Left kidney (tissue), 2 donors: ENCODE results near the gene VWCE. TPM values are rescaled to one million over a fixed set of nuclear protein-coding genes. Genes with fewer than 3 reads are reported as not detected.

ENCODE experiments used
- DNase-seq: peaks from one replicate; pipeline ENCODE4 v3.0.0-alpha.2; 2013
- polyA plus RNA-seq: library from polyadenylated mRNA; unstranded; fragments of 120-200 nt; gene quantifications from one replicate; pipeline ENCODE4 v1.2.1, GENCODE V29; 2013; ENCODE audit not compliant: insufficient read length

The VWCE gene
- polyA plus RNA-seq, 1 donor = 4.7 TPM

DNA sequence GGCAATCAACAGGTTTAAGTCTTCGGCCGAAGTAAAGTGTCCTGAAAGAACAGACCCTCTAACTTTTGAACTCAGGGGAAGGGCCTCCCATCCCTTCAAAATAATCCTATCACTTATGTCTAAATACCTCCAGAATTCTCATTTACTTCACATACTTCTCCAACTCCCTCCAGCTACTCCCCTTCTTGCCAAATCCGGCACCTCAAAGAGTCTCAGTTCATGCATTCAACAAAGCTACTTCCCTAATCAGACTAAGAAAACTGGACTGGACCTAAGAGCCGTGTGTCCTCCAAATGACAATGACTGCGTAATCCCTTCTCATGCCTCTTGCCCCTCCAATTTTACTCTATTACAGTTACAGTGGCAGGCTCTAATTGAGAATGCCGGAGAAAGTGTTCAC, 36.5 kb upstream of the VWCE start:
- no peak for DNase-seq

DNA sequence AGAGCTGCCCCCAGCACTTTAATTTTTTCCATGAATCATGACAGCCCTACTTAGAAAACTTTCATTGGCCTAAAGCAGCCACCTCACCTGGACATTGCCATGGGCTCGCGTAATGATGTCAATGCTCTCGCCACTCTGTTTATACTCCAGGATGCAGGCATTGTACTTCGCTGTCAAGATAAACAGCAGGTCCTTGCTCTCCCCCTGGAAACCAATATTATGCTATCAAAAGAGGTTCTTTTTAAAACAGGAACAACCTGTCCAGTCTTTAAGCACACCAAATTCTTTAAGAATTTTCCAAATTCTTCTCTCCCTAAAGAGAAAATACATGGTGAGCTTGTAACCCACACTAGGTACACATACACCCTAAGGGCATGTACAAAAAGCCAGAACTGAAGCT, 34.8 kb upstream of the VWCE start:
- DNase-seq = no peak

DNA sequence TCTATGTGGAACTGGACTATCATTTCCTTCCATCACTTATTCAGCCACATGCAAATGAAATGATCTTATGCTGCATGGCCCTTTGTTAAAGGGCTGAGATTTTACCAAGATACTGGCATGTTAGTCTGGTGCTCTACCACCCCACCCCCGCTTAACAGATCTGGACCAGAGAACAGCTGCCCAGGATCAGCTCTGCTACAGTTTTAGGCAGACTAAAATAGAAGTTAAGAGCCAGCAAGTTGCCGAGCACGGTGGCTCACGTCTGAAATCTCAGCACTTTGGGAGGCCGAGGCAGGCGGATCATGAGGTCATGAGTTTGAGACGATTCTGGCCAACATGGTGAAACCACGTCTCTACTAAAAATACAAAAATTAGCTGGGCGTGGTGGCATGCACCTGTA, 33.2 kb upstream of the VWCE start:
- no peak for DNase-seq

DNA sequence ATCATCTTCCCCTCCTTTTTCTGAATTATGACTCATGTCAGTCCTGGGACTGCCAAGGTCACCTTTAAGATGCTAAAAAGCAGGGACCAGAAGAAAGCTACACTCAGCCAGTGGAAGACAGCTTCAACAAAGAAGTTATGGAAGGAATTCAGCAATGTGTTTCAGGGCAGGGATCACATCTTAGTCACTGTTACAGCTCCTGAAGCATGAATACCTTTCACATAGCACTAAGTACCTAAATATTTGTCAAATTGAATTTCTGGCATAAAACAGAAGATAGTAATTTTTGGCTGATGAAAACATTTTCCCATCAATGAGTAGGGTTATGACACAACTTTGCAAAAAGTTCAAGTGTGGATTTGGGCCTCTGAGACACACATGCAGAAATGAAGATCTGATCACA, 32.6 kb upstream of the VWCE start:
- DNase-seq = no peak

DNA sequence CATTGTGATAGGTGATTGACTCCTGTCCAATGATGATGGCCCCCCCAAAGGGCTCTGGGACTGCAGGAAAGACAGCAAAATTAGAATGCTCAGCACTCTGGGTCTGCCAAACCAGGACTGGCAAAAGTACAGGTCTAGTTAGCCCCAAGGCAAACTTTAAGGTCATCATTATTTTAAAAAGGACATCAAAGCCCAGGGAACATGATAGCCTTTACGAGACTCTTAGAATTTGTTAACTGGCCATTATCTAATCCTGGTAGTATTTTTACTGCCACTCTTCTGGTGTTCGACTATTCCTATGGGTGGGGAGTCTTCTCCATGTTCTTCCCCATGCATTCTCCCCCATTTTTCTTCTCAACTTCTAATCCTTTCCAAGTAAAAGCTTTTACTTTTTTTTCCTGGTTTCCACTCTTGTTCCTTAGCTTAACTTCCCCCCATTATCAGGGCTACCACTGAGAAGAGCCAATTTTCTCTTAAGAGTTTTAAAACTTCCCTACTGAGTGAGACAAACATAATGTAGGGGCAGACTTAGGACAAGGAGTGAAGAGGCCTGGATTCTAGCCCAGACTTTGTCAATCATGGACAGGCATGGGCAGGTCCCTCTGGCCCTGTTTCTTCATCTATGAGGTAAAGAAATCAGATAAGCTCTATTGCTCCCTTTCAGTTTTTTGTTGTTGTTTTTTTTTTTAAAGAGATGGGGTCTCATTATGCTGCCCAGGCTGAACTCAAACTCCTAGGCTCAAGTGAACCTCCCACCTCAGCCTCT, 30.7 kb upstream of the VWCE start:
- no peak for DNase-seq

DNA sequence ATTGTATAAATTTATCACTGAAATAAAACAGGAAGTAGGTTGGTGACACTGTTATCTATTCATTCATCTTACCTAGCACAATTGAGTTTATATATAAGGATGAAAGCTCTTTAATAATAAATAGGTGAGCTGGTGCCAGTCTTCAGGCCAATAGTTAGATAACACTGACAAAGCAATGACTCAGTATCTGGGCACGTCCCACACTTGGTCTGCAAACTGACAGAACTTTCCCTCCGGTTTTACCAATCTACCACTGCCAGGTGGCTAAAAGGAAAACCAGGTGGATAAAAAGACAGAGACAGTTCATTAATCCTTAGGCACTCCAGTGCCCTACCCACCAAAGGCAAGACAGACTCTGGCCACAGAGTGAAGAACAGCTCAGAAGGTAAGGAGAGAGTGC, 20.1 kb upstream of the VWCE start:
- DNase-seq = no peak

DNA sequence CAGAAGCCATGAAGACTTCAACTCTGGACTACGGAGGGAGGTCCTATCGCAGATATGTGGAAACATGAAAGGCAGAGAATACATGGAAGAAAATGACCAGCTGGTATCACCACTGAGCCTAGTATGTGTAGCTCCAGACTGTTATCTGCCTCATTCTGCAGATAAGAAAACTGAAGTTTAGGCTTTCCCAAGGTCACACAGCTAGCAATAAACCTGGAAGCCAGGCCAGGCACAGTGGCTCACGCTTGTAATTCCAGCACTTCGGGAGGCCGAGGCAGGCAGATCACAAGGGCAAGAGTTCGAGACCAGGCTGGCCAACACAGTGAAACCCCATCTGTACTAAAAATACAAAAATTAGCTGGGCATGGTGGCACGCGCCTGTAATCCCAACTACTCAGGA, 15.6 kb upstream of the VWCE start:
- DNase-seq = no peak

DNA sequence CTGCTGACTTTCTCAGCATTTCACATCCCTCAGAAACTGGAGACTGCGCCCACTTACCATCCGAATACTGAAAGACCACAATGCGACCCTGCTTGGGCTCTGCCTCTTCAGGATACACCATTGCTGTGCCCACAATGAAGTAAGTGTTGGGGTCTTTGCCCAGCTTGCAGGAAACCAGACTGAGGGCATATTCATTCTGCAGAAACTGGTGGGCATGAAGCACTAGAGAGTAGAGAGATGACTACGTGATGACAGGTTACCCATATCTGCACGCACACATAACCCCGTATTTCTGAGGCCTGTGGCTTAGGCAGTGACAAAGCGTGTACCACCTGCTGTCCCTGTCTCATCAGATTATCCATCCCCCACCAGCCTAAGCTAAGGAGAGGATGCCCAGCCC, 14.6 kb upstream of the VWCE start:
- DNase-seq = no peak

DNA sequence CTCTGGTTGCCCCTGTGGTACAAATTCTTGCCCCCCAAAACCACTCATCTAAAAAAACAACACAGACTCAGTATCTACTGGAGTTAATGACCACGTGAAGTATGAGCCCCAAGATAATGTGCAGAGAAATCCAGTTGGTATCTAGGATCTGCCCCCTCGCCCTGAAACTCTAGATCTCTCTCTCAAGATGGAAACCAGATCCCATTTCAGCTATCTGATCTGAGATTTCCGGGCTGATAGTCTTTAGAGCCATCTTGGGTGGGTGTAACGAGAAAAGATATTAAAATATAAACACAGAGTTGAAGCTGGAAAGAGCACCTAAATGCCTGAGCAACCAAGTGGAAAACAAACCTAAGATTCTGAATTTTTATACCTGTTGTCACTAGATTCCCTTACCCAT, 14.0 kb upstream of the VWCE start:
- no peak for DNase-seq

DNA sequence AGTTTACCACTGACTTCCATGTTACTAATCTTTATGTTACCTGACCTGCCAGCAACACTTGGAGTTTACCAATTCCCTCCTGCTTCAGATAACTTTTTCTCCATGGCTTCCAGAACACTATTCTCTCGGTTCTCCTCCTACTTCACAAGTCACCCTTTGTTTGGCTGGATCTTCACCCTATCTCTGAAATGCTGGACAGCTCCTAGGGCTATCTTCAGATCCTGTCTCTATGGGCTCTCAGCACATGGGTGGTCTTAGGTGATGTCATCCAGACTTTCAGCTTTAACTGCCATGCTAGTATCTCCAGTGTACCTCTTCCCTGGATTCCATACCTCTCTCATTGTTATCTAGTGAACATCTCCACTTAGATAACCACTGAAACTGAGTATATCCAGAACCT, 12.2 kb upstream of the VWCE start:
- DNase-seq = no peak

DNA sequence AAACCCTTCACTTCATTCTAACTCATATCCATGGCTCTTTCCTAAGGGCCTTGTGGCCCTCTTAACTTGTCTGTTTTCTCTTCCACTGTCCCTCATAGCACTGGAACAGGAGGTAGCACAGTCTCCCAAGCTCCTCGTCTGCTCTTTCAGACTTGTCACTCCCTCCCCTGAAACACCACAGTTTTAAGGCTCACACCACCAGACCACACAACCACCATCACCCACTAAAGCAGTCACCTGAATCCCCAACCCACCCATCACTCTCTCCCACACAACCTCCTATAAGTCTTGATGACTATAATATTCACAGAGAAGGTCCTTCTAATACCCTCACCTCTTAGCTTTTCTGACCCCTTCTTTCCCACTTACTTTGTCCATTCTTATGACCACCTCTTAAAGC, 11.1 kb upstream of the VWCE start:
- DNase-seq = no peak

DNA sequence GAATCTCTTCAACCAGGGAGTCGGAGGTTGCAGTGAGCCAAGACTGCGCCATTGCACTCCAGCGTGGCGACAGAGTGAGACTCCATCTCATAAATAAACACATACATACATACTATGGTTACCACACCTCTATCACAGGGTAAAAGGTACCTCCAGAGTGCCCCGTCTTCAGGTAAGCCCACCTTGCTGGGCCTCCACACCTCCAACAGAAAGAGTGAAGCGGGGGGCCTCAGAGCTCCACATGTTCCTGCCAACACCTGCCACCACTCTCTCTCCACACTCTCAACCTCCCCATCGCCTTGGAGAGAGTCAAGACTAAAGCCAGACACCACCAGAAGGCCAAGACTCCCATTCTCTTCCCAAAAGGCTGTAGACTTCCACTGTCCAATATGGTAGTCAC, 10.3 kb upstream of the VWCE start:
- no peak for DNase-seq

DNA sequence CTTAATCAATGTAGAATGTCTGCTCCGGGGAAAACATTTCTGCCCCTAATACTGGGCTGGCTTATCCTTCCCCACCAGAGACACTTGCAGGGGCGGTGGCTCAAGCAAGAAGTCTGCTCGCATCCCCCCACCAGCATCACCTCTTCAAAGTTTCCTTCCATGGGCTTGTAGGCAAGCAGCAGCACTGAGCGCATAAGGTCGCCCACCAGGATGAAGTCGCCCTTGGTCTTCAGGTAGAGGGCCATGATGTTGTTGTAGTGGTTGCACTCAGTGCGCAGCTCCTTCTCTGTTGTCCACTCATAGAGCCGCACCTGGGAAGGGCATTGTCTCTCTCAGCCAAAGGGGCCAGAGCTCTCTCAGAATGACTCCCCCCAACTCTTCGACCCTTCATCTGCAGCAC, 8.6 kb upstream of the VWCE start:
- DNase-seq = no peak

DNA sequence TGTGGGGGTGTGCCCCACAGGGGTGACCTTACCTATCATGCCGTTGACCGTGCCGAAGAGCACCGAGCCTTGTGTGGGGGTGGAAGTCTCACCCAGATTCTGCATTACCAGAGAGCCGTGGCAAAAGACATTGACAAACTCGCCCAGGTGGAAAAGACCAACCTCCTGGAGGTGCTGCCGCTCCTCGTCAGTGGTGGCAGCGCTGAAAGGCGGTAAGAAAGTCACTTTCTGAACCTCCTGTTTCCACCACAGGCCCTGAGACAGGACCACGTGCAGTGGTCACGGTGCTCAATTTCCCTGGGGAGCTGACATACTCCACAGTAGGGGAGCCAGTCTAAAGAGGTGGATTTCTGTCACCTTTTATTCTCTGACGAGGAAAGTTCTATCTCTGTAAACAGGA, 7.4 kb upstream of the VWCE start:
- no peak for DNase-seq

DNA sequence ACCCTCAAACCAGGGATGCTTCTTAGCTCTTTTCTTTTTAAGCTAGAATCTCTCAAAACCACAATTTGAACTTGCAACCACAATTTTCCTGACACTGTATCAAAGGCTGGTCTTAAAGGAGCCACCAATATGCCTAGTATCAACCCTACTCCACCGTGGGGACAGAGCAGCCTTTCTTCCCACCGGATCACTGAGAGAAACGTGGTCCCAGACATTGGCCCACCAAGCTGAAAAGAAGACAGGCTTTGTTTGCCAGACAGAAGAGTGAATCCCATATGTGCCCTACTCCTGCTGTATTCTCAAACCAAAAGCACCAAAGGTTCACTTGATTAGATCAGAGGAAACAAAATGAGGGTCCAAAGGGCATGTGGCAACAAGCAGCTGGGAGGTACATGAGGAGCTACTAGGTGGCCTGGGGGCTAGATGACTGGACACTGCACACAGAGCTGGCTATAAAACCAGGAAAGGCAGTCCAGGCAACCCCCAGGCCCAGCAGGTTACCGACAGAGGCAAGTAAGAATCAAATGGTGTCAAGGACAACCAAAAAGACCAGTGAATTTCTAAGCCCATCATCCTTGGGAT, 3.6 kb upstream of the VWCE start:
- DNase-seq = no peak

DNA sequence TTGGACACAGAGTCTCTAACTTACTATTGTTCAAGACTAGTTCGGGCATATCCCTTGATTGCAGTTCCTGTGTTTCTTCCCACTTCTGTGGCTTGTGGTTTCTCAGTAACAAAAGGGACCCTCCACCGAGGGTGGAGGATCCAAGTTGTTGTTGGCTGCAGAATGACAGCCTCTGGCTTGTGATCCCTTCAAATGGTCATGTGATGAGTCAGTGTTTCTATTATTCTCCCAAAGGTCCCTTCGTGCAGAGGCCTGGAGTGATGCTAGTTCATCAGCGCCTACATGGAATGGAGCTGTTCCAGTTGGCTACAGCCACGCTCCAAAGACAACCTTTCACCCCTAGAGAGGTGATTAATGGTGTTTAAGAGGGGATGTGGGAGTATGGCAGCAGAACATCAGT, 2.6 kb upstream of the VWCE start:
- no peak for DNase-seq

DNA sequence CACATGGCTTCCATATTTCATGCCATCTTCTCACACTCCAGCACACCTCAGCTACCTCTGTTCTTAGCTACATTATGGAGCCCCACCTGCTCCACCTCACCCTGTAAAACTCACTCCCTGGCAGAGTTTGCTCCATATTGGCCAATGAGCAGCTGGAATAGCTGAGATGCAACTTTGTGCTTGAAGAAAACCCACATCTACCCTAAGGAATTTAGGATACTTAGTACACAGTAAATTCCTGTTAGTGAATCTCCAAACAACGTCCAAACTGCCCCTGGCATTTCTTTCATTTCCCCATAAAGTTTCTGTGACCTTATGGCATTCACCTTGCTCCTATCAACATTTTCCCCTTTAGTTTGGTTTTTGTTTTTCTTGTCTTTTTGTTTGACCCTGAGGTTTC, 2.2 kb upstream of the VWCE start:
- DNase-seq = no peak

DNA sequence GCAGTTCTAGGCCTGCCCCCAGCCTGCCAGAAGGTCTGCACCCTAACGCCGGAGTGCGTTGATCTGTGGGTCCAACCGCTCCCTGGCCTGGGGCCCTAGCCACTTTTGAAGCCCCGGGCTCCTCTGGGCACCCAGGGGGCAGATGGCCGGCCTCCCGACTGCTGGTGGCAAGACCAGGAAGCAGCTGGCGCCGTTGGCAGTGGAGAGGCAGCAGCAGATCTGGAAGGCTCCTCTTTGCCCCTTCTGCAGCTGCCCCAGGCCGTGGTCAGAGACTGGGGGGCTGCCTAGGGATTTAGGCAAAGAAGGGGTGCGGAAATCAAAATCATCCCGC, 445 bp upstream of the VWCE start:
- no peak for DNase-seq

DNA sequence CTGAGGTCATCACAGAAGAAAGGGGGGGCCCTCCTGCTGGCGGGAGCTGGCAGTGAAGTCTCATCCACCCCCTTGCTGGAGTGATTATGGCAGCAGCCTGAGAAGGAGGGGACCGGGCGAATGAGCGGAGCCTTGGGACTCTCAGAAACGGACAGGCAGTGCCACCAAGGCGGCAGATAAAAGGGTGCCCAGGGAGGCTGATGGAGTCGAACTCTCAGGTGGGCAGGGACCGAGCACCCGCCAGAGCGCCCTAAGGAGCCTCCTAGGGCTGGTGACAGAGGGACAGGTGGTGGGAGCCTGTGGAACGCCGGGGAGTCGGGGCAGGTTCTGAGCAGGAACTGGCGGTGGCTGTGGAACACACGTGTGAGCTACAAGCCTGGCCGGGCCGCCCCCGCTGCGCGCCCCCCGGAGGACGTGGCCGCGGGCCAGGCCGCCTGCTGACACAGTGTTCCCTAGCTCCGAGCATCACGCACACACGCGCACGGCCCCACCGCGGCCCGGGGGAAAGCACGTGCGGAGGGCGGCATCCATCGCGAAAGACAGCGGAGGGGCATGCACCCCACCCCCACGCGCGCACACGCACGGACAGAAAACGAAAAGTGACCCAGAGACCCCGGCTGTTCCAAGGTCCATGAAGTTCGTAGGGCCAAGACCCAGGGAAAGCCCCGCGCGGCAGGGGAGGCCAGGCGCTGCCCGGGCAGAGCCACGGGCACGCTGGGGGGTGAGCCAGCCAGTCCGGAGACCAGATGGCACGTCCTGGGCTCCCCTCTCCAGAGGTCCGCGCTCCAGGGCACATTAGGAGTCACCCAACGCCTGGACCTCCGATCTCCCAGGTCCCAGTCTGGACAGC, 1.0 kb downstream of the VWCE start:
- DNase-seq = no peak

DNA sequence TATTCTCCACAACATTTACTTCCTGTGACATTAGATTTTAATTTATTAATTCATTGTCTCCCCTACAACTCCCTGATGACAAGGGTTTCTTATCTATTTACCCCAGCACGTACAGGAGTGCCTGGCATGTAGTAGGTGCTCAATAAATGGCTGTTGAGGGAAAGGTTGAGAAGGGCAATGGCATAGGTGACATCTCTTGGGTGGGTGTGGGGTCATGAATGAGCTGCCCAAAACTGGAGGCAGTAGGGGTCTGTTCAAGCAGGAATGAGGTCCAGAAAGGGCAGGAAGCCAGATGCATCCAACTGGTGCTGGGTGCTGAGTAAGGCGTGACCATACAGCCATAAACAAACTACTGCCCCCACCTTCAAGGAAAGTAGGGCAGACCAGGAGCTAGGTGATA, 2.8 kb downstream of the VWCE start:
- DNase-seq = no peak

DNA sequence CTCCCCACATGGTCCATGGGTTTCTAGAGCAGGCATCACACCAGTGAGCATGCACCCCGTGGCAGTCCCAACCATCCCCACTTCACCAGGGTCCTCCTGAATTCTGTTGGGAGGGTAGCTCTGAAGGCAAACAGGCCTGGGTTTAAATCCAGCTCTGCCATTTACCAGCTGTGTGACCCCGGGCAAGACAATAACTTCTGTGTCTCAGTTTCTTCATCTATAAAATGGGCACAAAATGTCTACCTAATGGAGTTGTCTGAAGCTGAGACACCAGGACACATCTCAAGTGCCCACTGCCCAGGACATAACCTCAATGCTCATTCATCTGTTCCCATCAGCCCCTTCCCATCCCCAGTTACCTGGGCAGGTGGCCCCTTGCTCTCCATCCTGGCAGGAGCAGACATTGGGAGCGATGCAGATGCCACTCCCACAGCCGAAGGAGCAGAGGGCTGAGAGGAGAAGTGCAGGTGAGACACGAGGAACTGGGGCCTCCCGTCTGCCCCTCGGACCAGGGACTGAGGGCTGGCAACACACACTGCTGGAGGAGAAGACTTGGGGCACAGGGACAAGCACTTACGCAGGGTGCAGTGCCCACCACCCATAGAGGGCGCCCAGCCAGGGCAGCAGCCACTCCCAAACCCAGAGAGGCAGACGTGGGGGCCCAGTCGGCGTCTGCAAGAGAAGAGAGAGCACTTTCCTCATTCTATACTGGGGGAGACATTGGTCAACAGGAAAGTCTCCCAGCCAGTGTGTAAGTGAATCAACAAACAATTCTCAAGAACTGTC, 4.0 kb downstream of the VWCE start:
- no peak for DNase-seq

DNA sequence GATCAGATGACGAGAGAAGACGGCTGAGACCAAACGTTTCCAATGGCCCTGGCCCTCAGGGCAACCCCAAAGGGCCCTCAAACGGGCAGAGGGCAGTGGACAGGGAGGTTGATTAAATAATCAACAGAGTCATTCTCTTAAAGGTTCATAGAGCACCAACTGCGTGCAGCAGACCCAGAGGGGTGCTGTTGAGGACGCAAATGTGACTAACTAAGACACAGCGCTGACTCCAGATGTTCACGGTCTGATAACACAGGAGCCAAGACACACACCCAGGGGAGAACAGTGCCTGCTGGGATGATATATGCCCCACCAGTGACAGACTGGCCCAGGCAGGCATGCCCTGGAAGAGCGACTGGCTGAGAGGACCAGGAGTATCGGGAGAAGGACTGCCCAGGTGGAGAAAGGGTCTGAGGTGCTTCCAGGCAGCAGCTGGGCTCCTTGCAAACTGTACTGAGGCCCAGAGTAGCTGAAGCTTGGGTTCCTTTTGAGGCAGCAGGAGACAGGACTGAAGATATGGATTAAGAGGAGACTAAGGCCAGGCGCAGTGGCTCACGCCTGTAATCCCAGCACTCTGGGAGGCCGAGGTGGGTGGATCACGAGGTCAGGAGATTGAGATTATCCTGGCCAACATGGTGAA, 7.7 kb downstream of the VWCE start:
- no peak for DNase-seq
